Endothelial cell of umbilical vein (primary cell): ENCODE measurements around the gene CACNA2D3. TPM values are rescaled to one million over a fixed set of nuclear protein-coding genes. Genes with fewer than 3 reads are reported as not detected.

ENCODE experiments used
- BruUV-seq: library from RNA; stranded (reverse); fragments of 400-500 nt; replicated peaks from 2 replicates; lab custom pipeline; 2021; lab: Mats Ljungman, UMichigan
- CTCF ChIA-PET: fragments of 300-600, 350-600 bp; sonication (Branson Sonifier 250); formaldehyde crosslinking; loops from one replicate; lab custom pipeline; 2021; ENCODE audit warnings: antibody characterized with exemption, inconsistent platforms; lab: Charles Lee
- POLR2A ChIA-PET: fragments of 300-600, 350-600 bp; sonication (Branson Sonifier 250); formaldehyde crosslinking; loops from one replicate; lab custom pipeline; 2021; ENCODE audit warnings: antibody characterized with exemption, inconsistent platforms; lab: Charles Lee
- DNase-seq: peaks from one replicate; pipeline ENCODE4 v3.0.0-alpha.2; 2011; ENCODE audit warnings: low read depth, low spot score
- FAIRE-seq: peaks from 2 replicates; lab custom pipeline; 2011; peaks lifted over from hg19 to GRCh38; lab: Jason Lieb, UNC
- H2AFZ ChIP-seq: 2 replicates; pipeline ENCODE4 v1.6.0; 2012; ENCODE audit warnings: low read depth, low read length, control low read depth, inconsistent platforms
- H3K27ac ChIP-seq: 2 replicates; pipeline ENCODE4 v1.5.1; 2011; ENCODE audit warnings: low read depth, mild to moderate bottlenecking, control low read depth, low read length, moderate library complexity; ENCODE audit not compliant: insufficient read depth
- H3K27me3 ChIP-seq, 2 experiments: 2 replicates each; pipeline versions ENCODE4 v1.6.0 to v1.6.1; 2011; ENCODE audit warnings: low read length in 2 of 2, mixed read lengths in 1 of 2; ENCODE audit not compliant: control insufficient read depth in 2 of 2, insufficient read depth in 2 of 2
- H3K36me3 ChIP-seq, 2 experiments: 2 replicates in 1 of 2; 3 replicates in 1 of 2; pipeline ENCODE4 v1.5.1; 2011; ENCODE audit warnings: low read length in 2 of 2, mild to moderate bottlenecking in 1 of 2, moderate library complexity in 1 of 2; ENCODE audit not compliant: control insufficient read depth in 2 of 2, insufficient read depth in 2 of 2; ENCODE audit errors: extremely low read depth in 1 of 2
- H3K4me1 ChIP-seq: 3 replicates; pipeline ENCODE4 v1.5.1; 2011; ENCODE audit warnings: mild to moderate bottlenecking, low read length; ENCODE audit not compliant: control insufficient read depth, insufficient read depth; ENCODE audit errors: extremely low read depth
- H3K4me2 ChIP-seq: 2 replicates; pipeline ENCODE4 v1.6.1; 2011; ENCODE audit warnings: low read length, control low read depth, mixed read lengths; ENCODE audit not compliant: insufficient read depth
- H3K4me3 ChIP-seq, 3 experiments: fragments of 200-600 bp in 1 of 3; sonication (generic), shearing (Covaris generic) in 1 of 3; replicated peaks in 1 of 3; 2 replicates each; pipeline ENCODE4 v1.5.1; 2011 to 2016; ENCODE audit warnings: control low read depth in 3 of 3, low read length in 3 of 3, mild to moderate bottlenecking in 2 of 3, inconsistent platforms in 1 of 3, low read depth in 1 of 3, moderate library complexity in 1 of 3; ENCODE audit not compliant: insufficient read depth in 1 of 3
- H3K79me2 ChIP-seq: 2 replicates; pipeline ENCODE4 v1.6.0; 2012; ENCODE audit warnings: low read length, inconsistent platforms; ENCODE audit not compliant: control insufficient read depth, insufficient read depth
- H3K9ac ChIP-seq: replicated peaks from 2 replicates; pipeline ENCODE3; 2011; ENCODE audit warnings: low read length, control low read depth; ENCODE audit not compliant: insufficient read depth; ENCODE audit errors: extremely low read depth
- H3K9me1 ChIP-seq: replicated peaks from 3 replicates; pipeline ENCODE4 v1.6.0; 2011; ENCODE audit warnings: mild to moderate bottlenecking, low read length; ENCODE audit not compliant: control insufficient read depth, insufficient read depth; ENCODE audit errors: extremely low read depth
- H3K9me3 ChIP-seq: replicated peaks from 2 replicates; pipeline ENCODE4 v1.5.1; 2012; ENCODE audit warnings: low read length, inconsistent platforms; ENCODE audit not compliant: control insufficient read depth, insufficient read depth
- H4K20me1 ChIP-seq: replicated peaks from 2 replicates; pipeline ENCODE3; 2011; ENCODE audit warnings: mild to moderate bottlenecking, low read length; ENCODE audit not compliant: control insufficient read depth, insufficient read depth; ENCODE audit errors: extremely low read depth
- EZH2 ChIP-seq: IDR thresholded peaks from 2 replicates; pipeline ENCODE4 v1.6.1; 2012; ENCODE audit warnings: borderline replicate concordance, low read depth, mild to moderate bottlenecking, moderate library complexity, low read length, inconsistent platforms; ENCODE audit not compliant: severe bottlenecking
- FOS ChIP-seq: IDR thresholded peaks from 2 replicates; pipeline ENCODE4 v1.6.1; 2011; ENCODE audit warnings: mild to moderate bottlenecking, low read length, moderate library complexity, borderline replicate concordance; ENCODE audit not compliant: insufficient read depth
- JUN ChIP-seq: IDR thresholded peaks from 2 replicates; pipeline ENCODE4 v1.6.1; 2011; ENCODE audit warnings: borderline replicate concordance, low read depth; ENCODE audit not compliant: insufficient read length, insufficient read depth
- MYC ChIP-seq: IDR thresholded peaks from one replicate; pipeline ENCODE4 v1.6.1; 2011; ENCODE audit warnings: mild to moderate bottlenecking, low read depth, low read length
- POLR2A ChIP-seq: IDR thresholded peaks from 2 replicates; pipeline ENCODE4 v1.6.1; 2012; ENCODE audit warnings: low read depth, mild to moderate bottlenecking, control low read depth, low read length
- POLR2AphosphoS5 ChIP-seq: IDR thresholded peaks from 2 replicates; pipeline ENCODE4 v1.6.1; 2012; ENCODE audit warnings: low read depth, mild to moderate bottlenecking, control low read depth, low read length, moderate library complexity; ENCODE audit not compliant: insufficient read depth
- dilution Hi-C: fragments of 300-500 bp; cut with MboI; formaldehyde crosslinking; loops from one replicate; pipeline ENCODE4 v1.15.0; 2019; ENCODE audit warnings: low sequenced_read_pairs; ENCODE audit not compliant: extremely low pct_ligation_motif_present
- intact Hi-C: fragments of 100-400 bp; cut with micrococcal nuclease; formaldehyde crosslinking; loops from one replicate; pipeline ENCODE4 v1.10.0; 2022
- polyA plus RNA-seq, 4 experiments: library from polyadenylated mRNA; depleted of rRNA in 3 of 4; stranded (reverse) in 3 of 4; unstranded in 1 of 4; fragments of >200 nt; gene quantifications; 2 replicates each; pipeline versions ENCODE4 v1.2.1 to v1.2.3, GENCODE V29; 2011 to 2012; ENCODE audit warnings: missing spikeins in 1 of 4
- total RNA-seq: library from RNA; stranded (reverse); gene quantifications from 2 replicates; pipeline ENCODE4 v1.2.3, GENCODE V29; 2021
- TF ChIP-seq, protein P1 (sequence below): IDR thresholded peaks from 2 replicates; pipeline ENCODE4 v1.6.1; 2011; ENCODE audit not compliant: insufficient read depth, insufficient read length
- TF ChIP-seq, protein P2 (sequence below), 2 donors: IDR thresholded peaks; 1 replicate in 1 of 2; 2 replicates in 1 of 2; pipeline ENCODE4 v1.5.1; 2011; ENCODE audit warnings: low read length in 2 of 2, mild to moderate bottlenecking in 2 of 2, moderate library complexity in 2 of 2, control low read depth in 1 of 2, inconsistent platforms in 1 of 2, low read depth in 1 of 2; ENCODE audit not compliant: insufficient read depth in 1 of 2; ENCODE audit errors: extremely low read depth in 1 of 2

The CACNA2D3 gene
- total and polyA plus RNA-seq, 2 donors (not counting 3 experiments of a cell fraction or from before 2014, with no cell fraction given), result not detected

DNA sequence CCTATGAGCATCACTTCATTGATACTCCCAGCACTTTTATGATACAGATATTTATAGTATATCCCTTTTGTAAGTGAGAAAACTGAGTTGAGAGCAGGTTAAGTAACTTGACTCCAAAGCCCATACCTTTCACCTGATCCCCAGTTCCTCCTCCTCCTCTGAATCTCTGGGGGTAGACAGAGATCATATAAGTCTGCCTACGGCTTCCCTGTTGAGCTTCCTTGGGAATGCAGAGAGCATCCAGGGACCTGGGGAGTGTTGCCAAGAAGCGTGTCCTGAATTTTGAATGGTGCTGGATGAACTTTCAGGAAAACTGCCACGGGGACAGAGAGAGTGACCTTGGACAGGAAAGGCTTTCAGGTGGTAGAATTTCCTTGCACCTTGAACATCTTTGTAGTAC lies 537.0 kb downstream of the CACNA2D3 start:
- CTCF ChIA-PET, result no interaction called here

More for the DNA sequence above, 537.0 kb downstream of the CACNA2D3 start:
- no TSS peak for BruUV-seq
- no peaks in the 10 kb centered on the region for H3K79me2 ChIP-seq
- no peak overlapping the region for H2AFZ ChIP-seq
- H3K4me3 ChIP-seq, result no peak overlapping the region
- no peaks in the 10 kb centered on the region for H4K20me1 ChIP-seq
- FAIRE-seq (no peak), DNase-seq (no peak)
- H3K9me3 ChIP-seq, result peaks cover 3% of the 10 kb centered on the region
- no peak overlapping the region for H3K27ac ChIP-seq
- H3K4me2 ChIP-seq, result no peak overlapping the region
- H3K4me1 ChIP-seq, result no peaks in the 10 kb centered on the region
- no peaks in the 10 kb centered on the region for H3K36me3 ChIP-seq
- intact Hi-C loops, result no loop called here
- H3K9ac ChIP-seq, result no peak overlapping the region
- no peaks in the 10 kb centered on the region for H3K27me3 ChIP-seq
- dilution Hi-C loops, result no loop called here
- TF ChIP-seq FOS (no peak), MYC (no peak), JUN (no peak), POLR2A (no peak), EZH2 (no peak), POLR2AphosphoS5 (no peak)
- TF ChIP-seq, protein P1, sequence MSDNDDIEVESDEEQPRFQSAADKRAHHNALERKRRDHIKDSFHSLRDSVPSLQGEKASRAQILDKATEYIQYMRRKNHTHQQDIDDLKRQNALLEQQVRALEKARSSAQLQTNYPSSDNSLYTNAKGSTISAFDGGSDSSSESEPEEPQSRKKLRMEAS, result no peak
- TF ChIP-seq, protein P2, sequence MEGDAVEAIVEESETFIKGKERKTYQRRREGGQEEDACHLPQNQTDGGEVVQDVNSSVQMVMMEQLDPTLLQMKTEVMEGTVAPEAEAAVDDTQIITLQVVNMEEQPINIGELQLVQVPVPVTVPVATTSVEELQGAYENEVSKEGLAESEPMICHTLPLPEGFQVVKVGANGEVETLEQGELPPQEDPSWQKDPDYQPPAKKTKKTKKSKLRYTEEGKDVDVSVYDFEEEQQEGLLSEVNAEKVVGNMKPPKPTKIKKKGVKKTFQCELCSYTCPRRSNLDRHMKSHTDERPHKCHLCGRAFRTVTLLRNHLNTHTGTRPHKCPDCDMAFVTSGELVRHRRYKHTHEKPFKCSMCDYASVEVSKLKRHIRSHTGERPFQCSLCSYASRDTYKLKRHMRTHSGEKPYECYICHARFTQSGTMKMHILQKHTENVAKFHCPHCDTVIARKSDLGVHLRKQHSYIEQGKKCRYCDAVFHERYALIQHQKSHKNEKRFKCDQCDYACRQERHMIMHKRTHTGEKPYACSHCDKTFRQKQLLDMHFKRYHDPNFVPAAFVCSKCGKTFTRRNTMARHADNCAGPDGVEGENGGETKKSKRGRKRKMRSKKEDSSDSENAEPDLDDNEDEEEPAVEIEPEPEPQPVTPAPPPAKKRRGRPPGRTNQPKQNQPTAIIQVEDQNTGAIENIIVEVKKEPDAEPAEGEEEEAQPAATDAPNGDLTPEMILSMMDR (IDR thresholded peaks at IDR 0.05; ENCODE audit: extremely low read depth in 1 of 2, insufficient read depth in 1 of 2, low read depth in 1 of 2, low read length in 2 of 2), result no peak
- POLR2A ChIA-PET, result no interaction called here
- H3K9me1 ChIP-seq, result no peaks in the 10 kb centered on the region
